KOPT-K1 (cell line): Measurements from ENCODE around the gene ARHGAP4.

Source experiments
- H3K27ac ChIP-seq: fragments of 200-600 bp; sonication (generic); 2 replicates; pipeline ENCODE4 v1.5.1; 2016; ENCODE audit warnings: antibody characterized with exemption, mild to moderate bottlenecking, low read depth, low read length; ENCODE audit not compliant: poor library complexity, severe bottlenecking
- H3K36me3 ChIP-seq: fragments of 200-600 bp; sonication (generic); 2 replicates; pipeline ENCODE4 v1.5.1; 2017; ENCODE audit warnings: antibody characterized with exemption, mild to moderate bottlenecking, low read length, moderate library complexity; ENCODE audit not compliant: insufficient read depth
- H3K9me3 ChIP-seq: fragments of 200-600 bp; sonication (generic); 2 replicates; pipeline ENCODE4 v1.5.1; 2017; ENCODE audit warnings: antibody characterized with exemption, low read length, mild to moderate bottlenecking; ENCODE audit not compliant: insufficient read depth, poor library complexity, severe bottlenecking

Gene ARHGAP4

GRCh38 chrX:153913211-153913610, 12.9 kb downstream of the ARHGAP4 start:
- H3K36me3 ChIP-seq, result peaks cover 89% of the 10 kb centered on the region
- no peak overlapping the region for H3K27ac ChIP-seq
- H3K9me3 ChIP-seq, result no peaks in the 10 kb centered on the region

GRCh38 chrX:153911798-153912197, 14.3 kb downstream of the ARHGAP4 start:
- H3K27ac ChIP-seq, result peak overlapping the region; percentile 22
- H3K36me3 ChIP-seq, result peaks cover 92% of the 10 kb centered on the region
- no peaks in the 10 kb centered on the region for H3K9me3 ChIP-seq

DNA sequence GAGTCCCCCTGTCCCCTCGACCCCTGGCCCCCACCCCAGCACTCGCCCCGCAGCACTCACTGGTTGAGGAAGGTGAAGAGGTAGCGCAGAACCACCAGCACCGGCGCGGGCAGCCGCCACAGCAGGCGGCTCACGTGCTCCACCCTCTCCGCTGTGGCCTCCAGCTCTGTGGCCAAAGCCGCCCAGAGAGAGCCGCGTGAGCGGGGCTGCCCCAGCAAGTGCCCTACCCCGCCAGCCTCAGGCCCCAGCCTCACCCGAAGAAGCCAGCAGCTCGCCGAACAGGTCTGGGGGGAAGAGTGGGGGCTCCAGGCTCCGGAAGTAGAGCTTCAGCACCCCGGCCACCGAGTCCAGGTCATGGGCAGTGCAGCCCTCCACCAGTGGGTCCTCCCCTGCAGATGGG, 15.6 kb downstream of the ARHGAP4 start:
- peaks cover 87% of the 10 kb centered on the region for H3K36me3 ChIP-seq
- no peaks in the 10 kb centered on the region for H3K9me3 ChIP-seq
- H3K27ac ChIP-seq, result no peak overlapping the region

- H3K27ac ChIP-seq, result no peak overlapping the region
- H3K9me3 ChIP-seq, result no peaks in the 10 kb centered on the region
- H3K36me3 ChIP-seq, result peaks cover 84% of the 10 kb centered on the region
Observed at GRCh38 chrX:153909980-153910360, 16.1 kb downstream of the ARHGAP4 start.

GRCh38 chrX:153909024-153909979, 16.8 kb downstream of the ARHGAP4 start:
- H3K9me3 ChIP-seq, result no peaks in the 10 kb centered on the region
- peaks cover 77% of the 10 kb centered on the region for H3K36me3 ChIP-seq
- no peak overlapping the region for H3K27ac ChIP-seq

DNA sequence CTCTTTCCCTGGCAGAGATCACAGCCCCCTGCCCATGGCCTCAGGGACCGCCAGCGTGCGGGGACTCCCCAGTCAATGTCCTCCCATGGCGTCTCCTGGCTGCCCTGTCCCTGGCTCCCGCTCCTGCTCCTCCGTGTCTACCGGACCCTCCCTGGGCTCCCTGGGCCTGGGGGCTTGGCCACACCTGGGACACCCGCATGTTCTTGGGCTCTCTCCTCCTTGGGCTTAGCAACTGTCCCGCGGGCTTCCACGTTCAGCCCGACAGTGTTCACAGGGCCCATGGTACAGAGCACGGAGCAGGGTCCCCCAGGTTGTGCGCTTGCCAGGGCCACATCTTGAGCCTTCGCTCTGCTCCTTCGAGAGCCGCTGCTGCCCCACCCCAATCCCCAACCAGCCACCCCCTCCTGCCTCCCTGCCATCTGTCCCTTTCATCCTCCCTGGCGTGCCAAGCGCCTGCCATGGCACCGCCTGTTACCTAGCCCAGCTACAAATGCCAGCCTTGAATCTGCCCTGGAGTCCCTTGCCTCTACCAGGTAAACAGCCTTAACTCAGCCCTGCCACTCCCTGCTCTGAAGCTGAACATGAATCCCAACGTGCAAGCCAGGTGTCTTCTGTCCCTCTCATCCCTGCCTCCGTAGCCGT, 17.7 kb downstream of the ARHGAP4 start:
- Histone ChIP-seq H3K27ac (no peak overlapping the region), H3K9me3 (no peaks in the 10 kb centered on the region), H3K36me3 (peaks cover 67% of the 10 kb centered on the region)

GRCh38 chrX:153907456-153907855, 18.6 kb downstream of the ARHGAP4 start:
- no peak overlapping the region for H3K27ac ChIP-seq
- H3K9me3 ChIP-seq, result no peaks in the 10 kb centered on the region
- peaks cover 58% of the 10 kb centered on the region for H3K36me3 ChIP-seq

DNA sequence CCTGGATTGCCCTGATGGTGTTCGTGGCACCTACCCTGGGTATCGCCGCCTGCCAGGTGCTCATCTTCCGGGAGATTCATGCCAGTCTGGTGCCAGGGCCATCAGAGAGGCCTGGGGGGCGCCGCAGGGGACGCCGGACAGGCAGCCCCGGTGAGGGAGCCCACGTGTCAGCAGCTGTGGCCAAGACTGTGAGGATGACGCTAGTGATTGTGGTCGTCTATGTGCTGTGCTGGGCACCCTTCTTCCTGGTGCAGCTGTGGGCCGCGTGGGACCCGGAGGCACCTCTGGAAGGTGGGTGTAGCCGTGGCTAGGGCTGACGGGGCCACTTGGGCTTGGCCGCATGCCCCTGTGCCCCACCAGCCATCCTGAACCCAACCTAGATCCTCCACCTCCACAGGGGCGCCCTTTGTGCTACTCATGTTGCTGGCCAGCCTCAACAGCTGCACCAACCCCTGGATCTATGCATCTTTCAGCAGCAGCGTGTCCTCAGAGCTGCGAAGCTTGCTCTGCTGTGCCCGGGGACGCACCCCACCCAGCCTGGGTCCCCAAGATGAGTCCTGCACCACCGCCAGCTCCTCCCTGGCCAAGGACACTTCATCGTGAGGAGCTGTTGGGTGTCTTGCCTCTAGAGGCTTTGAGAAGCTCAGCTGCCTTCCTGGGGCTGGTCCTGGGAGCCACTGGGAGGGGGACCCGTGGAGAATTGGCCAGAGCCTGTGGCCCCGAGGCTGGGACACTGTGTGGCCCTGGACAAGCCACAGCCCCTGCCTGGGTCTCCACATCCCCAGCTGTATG, 19.7 kb downstream of the ARHGAP4 start:
- peaks cover 47% of the 10 kb centered on the region for H3K36me3 ChIP-seq
- H3K9me3 ChIP-seq, result no peaks in the 10 kb centered on the region
- peak overlapping the region; percentile 14 for H3K27ac ChIP-seq

- Histone ChIP-seq H3K9me3 (no peaks in the 10 kb centered on the region), H3K27ac (no peak overlapping the region), H3K36me3 (peaks cover 42% of the 10 kb centered on the region)
Observed at GRCh38 chrX:153905481-153906095, 20.5 kb downstream of the ARHGAP4 start.

GRCh38 chrX:153903991-153904957, 21.8 kb downstream of the ARHGAP4 start, which contains the start of gene AVPR2:
Gene AVPR2, plus strand, starts transcription at chrX:153904673. Its CDS starts 473 bp downstream, at chrX:153905146.
- no peaks in the 10 kb centered on the region for H3K9me3 ChIP-seq
- H3K27ac ChIP-seq, result peak within 1 kb of the TSS; percentile 59
- H3K36me3 ChIP-seq, result peaks cover 33% of the 10 kb centered on the region

DNA sequence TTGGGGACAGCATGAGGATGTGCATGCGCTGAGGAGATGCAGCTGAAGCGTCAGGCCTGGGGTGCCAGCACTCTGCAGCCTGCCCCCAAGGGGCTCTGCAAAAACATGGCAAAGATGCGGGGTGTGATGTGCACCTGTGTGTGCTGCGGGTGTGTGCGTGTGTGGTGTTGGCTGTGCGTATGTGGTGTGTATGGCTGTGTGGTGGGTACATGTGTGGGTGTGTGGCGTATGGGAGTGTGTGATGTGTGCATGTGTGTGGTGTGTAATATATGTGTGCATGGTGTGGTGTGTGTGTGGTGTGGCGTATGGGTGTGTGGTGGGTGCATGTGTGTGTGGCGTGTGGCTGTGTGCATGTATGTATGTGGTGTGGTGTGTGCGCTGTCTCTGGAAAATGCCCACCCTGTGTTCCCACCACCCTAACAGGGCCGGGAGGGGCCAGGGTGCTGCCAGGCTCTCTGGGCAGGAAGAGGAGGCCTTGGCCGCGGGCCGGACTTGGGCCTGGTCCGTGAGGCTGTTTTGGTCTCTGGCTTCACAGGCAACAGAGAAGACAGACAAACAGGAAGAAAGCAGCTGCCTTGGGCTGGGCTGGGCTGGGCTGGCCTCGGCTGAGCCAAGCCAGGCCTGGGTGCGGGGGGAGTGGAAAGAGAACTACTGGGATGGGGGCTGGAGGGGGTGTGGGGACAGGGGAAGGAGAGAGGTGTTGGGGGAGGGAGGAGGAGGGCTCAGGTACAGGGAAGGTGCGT, 22.7 kb downstream of the ARHGAP4 start:
- peak overlapping the region; percentile 59 for H3K27ac ChIP-seq
- no peaks in the 10 kb centered on the region for H3K9me3 ChIP-seq
- H3K36me3 ChIP-seq, result peaks cover 24% of the 10 kb centered on the region

DNA sequence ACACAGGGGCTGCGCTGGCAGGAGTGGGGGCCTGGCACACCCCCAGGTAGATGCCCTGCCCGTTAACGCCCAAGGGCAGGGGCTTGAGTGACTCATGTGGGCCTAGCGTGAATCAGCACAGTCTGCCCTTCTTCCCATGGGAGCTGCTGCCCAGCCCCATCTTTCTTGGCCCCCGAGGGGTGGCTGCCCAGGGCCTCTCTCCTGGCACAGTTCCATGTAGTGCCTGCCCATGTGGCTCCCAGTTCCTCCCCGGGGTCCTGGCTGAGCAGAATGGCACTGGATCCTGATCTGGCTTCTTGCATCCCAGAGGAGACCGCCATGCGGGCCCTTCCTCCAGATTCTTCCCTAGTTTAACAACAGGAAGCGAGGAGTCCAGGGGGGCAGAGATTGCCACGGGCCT, 23.7 kb downstream of the ARHGAP4 start:
- Histone ChIP-seq H3K36me3 (peaks cover 15% of the 10 kb centered on the region), H3K9me3 (no peaks in the 10 kb centered on the region), H3K27ac (peak overlapping the region; percentile 59)

GRCh38 chrX:153901753-153902140, 24.3 kb downstream of the ARHGAP4 start:
- Histone ChIP-seq H3K36me3 (peaks cover 8% of the 10 kb centered on the region), H3K27ac (peak overlapping the region; percentile 59), H3K9me3 (no peaks in the 10 kb centered on the region)
